GM21526 (cell line): ENCODE measurements around the gene MPPED1.

Experiments used
- ATAC-seq: cut with Tn5 transposase; IDR thresholded peaks from one replicate; pipeline ENCODE4 v1.9.1; 2021; ENCODE audit warnings: moderate library complexity; ENCODE audit not compliant: unreplicated experiment, low FRiP score

The MPPED1 gene

GRCh38 chr22:43533656-43534428 is 122.0 kb downstream of the MPPED1 start:
- no peak for ATAC-seq

- ATAC-seq, result no peak
Observed at GRCh38 chr22:43534916-43535315, 123.1 kb downstream of the MPPED1 start.

GRCh38 chr22:43535336-43535735 is 123.5 kb downstream of the MPPED1 start:
- ATAC-seq, result no peak

GRCh38 chr22:43535741-43536140 is 123.9 kb downstream of the MPPED1 start:
- no peak for ATAC-seq

GRCh38 chr22:43537019-43537585 is 125.3 kb downstream of the MPPED1 start:
- ATAC-seq, result no peak

- no peak for ATAC-seq
Observed at GRCh38 chr22:43539572-43540528, 128.0 kb downstream of the MPPED1 start.

GRCh38 chr22:43540529-43540923 is 128.7 kb downstream of the MPPED1 start:
- no peak for ATAC-seq

- no peak for ATAC-seq
Observed at GRCh38 chr22:43541022-43541421, 129.2 kb downstream of the MPPED1 start.

- ATAC-seq, result no peak
Observed at GRCh38 chr22:43541462-43542407, 129.9 kb downstream of the MPPED1 start.

- no peak for ATAC-seq
Observed at GRCh38 chr22:43542681-43543521, 131.1 kb downstream of the MPPED1 start.

- no peak for ATAC-seq
Observed at GRCh38 chr22:43543522-43544288, 131.9 kb downstream of the MPPED1 start.

GRCh38 chr22:43544289-43544673 is 132.5 kb downstream of the MPPED1 start:
- ATAC-seq, result no peak

GRCh38 chr22:43546186-43546585 is 134.4 kb downstream of the MPPED1 start:
- ATAC-seq, result no peak

- no peak for ATAC-seq
Observed at GRCh38 chr22:43550024-43550620, 138.3 kb downstream of the MPPED1 start.

- no peak for ATAC-seq
Observed at GRCh38 chr22:43550672-43551071, 138.9 kb downstream of the MPPED1 start.

GRCh38 chr22:43553451-43554258 is 141.8 kb downstream of the MPPED1 start:
- no peak for ATAC-seq

- no peak for ATAC-seq
Observed at GRCh38 chr22:43554259-43554636, 142.4 kb downstream of the MPPED1 start.
